ENCODE data around the gene HOXA6.

HOXA6 gene

GRCh38 chr7:27170426-27171324 lies 23.1 kb upstream of the HOXA6 start:
- TF ChIP-seq, protein P1, sequence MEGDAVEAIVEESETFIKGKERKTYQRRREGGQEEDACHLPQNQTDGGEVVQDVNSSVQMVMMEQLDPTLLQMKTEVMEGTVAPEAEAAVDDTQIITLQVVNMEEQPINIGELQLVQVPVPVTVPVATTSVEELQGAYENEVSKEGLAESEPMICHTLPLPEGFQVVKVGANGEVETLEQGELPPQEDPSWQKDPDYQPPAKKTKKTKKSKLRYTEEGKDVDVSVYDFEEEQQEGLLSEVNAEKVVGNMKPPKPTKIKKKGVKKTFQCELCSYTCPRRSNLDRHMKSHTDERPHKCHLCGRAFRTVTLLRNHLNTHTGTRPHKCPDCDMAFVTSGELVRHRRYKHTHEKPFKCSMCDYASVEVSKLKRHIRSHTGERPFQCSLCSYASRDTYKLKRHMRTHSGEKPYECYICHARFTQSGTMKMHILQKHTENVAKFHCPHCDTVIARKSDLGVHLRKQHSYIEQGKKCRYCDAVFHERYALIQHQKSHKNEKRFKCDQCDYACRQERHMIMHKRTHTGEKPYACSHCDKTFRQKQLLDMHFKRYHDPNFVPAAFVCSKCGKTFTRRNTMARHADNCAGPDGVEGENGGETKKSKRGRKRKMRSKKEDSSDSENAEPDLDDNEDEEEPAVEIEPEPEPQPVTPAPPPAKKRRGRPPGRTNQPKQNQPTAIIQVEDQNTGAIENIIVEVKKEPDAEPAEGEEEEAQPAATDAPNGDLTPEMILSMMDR (IDR thresholded peaks at IDR 0.05; ENCODE audit: low read depth, low read length) = no peak
- H3K4me3 ChIP-seq (ENCODE audit: low read depth, low read length) = no peak overlapping the region

- H3K4me3 ChIP-seq (ENCODE audit: low read depth, low read length) = no peak overlapping the region
- TF ChIP-seq, protein P1 (IDR thresholded peaks at IDR 0.05; ENCODE audit: low read depth, low read length) = no peak
Observed at GRCh38 chr7:27169658-27170425, 22.3 kb upstream of the HOXA6 start.

DNA sequence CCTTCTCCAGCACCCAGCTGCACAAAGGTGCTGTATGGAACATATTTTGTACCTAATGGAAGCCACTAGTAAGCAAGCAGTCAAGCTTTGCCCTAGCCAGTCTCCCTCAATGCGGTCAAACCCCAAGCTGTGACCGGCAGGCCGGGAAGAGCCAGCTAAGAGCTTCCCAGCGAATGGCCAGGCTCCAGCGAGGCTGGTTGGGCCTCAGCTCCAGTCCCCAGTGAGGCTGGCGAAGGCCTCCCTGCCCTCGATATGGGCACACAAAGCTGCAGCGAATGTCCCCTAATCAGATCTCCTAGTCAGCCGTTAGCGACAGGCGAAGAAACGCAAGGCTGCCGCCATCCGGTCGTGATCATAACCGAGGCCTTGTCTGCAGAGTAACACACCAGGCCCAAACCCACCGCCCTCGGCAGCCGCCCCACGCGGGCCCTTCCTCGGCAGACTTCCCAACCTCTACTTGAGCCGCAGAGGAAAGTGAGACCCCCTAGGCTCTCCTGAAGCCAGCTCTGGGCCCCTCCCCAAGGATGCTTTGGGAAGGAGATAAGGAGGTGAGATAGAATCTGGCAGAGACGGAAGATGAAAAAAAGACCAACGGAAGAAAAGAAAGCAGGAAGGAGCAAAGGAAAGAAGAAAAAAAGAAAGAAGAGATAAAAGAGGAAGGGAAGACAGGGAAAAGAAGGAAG lies 20.8 kb upstream of the HOXA6 start:
- no peak overlapping the region for H3K4me3 ChIP-seq (ENCODE audit: low read depth, low read length)
- TF ChIP-seq, protein P1 (IDR thresholded peaks at IDR 0.05; ENCODE audit: low read depth, low read length) = no peak

- TF ChIP-seq, protein P1 (IDR thresholded peaks at IDR 0.05; ENCODE audit: low read depth, low read length) = no peak
- no peak overlapping the region for H3K4me3 ChIP-seq (ENCODE audit: low read depth, low read length)
Observed at GRCh38 chr7:27167916-27168264, 20.3 kb upstream of the HOXA6 start.

DNA sequence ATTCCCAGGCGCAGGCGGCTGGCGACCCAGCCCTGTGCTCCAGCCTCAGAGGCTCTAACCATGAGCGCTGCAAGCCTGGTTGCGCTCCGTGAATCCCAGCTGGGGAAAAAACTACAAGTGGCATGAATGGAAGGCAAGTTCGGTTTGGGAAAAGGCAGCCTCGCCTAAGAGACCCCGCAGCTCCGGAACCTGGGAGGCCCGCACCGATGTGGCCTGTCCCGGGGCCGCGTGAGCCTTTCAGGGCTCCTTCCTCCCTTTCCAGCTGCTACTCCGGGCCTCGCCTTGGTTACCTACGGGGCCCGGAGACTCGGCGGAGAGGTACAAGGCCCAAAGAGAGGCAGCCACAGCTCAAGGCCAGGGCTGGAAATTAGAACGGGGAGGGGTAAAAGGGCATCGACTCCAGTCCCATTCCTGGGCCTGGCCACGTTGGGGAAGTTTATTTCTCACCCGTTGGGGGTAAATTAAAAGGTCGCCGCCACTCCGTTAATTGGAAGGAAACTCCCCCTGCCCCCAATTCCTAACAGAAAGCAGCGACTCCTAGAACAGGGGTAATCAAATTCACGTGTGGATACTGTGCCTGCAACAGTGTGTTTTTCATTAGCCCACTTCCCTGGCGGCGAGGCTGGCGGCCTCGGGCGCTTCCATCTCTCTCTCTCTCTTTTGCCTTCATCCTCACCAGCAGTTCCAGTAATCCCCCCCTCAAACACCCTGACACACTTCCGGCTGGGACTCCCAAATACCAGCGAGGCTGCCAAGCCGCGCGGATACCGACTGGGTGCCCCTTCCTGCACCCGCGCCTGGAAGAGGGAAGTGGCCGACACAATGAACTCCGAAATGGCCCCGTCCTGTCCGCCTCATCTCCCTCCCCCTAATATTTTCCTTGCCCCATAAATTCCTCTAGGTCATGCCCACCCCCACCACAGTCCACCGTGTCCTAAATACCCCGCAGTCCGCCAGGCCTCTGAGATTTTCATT lies 19.2 kb upstream of the HOXA6 start:
- no peak overlapping the region for H3K4me3 ChIP-seq (ENCODE audit: low read depth, low read length)

DNA sequence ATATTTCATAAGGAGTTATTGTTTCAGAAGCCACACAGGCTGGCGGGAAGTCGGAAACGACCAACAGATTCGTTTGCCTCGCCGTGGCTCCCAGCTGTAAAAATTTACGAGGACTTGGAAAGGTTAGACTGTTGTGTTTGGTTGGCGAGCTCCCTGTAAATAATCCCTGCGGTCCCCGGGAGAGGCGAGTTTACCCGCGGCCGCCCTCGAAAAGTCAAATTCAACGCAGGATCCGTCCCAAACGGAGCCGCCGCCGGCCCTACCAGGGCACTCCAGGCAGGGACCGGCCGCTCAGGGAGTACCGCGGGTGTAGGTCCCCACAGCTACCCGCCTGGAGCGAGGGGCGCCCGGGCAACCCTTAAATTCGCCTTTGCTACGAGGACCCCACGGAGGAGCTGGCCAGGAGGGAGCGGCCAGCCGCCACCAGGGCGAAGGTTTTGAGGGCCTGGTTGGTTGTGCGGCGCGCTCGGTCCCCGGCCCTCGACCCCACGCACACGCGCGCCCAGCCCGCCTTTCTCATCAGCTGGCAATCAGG lies 18.5 kb upstream of the HOXA6 start:
- TF ChIP-seq, protein P1 (IDR thresholded peaks at IDR 0.05; ENCODE audit: low read depth, low read length) = no peak
- no peak overlapping the region for H3K4me3 ChIP-seq (ENCODE audit: low read depth, low read length)

More for the DNA sequence above, 19.2 kb upstream of the HOXA6 start:
- TF ChIP-seq, protein P1 (IDR thresholded peaks at IDR 0.05; ENCODE audit: low read depth, low read length) = no peak

Data from WI38 (cell line).